OCI-LY1 (cell line): Measurements from ENCODE around the gene IRF5.
A peak's percentile ranks its signal among the peaks of the same experiment; 100 is the strongest.

Experiments
- H2AFZ ChIP-seq: fragments of 200-600 bp; sonication (generic), shearing (Covaris generic); 2 replicates; pipeline ENCODE4 v1.6.0; 2014; ENCODE audit warnings: antibody characterized with exemption, mild to moderate bottlenecking, low read length
- H3F3A ChIP-seq: fragments of 200-600 bp; sonication (generic), shearing (Covaris generic); 2 replicates; pipeline ENCODE4 v1.6.0; 2014; ENCODE audit warnings: mild to moderate bottlenecking, antibody characterized with exemption, low read length, moderate library complexity; ENCODE audit not compliant: insufficient read depth
- H3K27ac ChIP-seq: fragments of 200-600 bp; sonication (generic); 2 replicates; pipeline ENCODE4 v1.5.1; 2014; ENCODE audit warnings: low read length, mixed run types, mild to moderate bottlenecking, low read depth; ENCODE audit not compliant: poor library complexity, severe bottlenecking
- H3K27me3 ChIP-seq: fragments of 200-600 bp; sonication (generic); 2 replicates; pipeline ENCODE4 v1.6.0; 2014; ENCODE audit warnings: antibody characterized with exemption, mild to moderate bottlenecking, low read length, moderate library complexity; ENCODE audit not compliant: insufficient read depth
- H3K36me3 ChIP-seq: fragments of 200-600 bp; sonication (generic); 2 replicates; pipeline ENCODE4 v1.6.1; 2014; ENCODE audit warnings: mild to moderate bottlenecking, antibody characterized with exemption, low read length, moderate library complexity, mixed read lengths; ENCODE audit not compliant: insufficient read depth
- H3K4me1 ChIP-seq: fragments of 200-600 bp; sonication (generic); 2 replicates; pipeline ENCODE4 v1.5.1; 2014; ENCODE audit warnings: mild to moderate bottlenecking, low read length, moderate library complexity; ENCODE audit not compliant: insufficient read depth, severe bottlenecking
- H3K4me2 ChIP-seq: fragments of 200-600 bp; sonication (generic), shearing (Covaris generic); 2 replicates; pipeline ENCODE4 v1.6.1; 2014; ENCODE audit warnings: low read length
- H3K4me3 ChIP-seq: fragments of 200-600 bp; sonication (generic); 2 replicates; pipeline ENCODE4 v1.5.1; 2014; ENCODE audit warnings: low read length, low read depth, mild to moderate bottlenecking, mixed read lengths; ENCODE audit not compliant: poor library complexity, severe bottlenecking
- H3K79me2 ChIP-seq: fragments of 200-600 bp; shearing (Covaris generic); 2 replicates; pipeline ENCODE4 v1.6.1; 2016; ENCODE audit warnings: mixed run types, low read length, mixed read lengths; ENCODE audit not compliant: insufficient read depth
- H3K9ac ChIP-seq: fragments of 200-600 bp; sonication (generic), shearing (Covaris generic); 2 replicates; pipeline ENCODE4 v1.6.1; 2014; ENCODE audit warnings: mild to moderate bottlenecking, low read length, mixed read lengths
- H3K9me2 ChIP-seq: fragments of 200-600 bp; sonication (generic), shearing (Covaris generic); 2 replicates; pipeline ENCODE4 v1.6.1; 2014; ENCODE audit warnings: low read depth, mild to moderate bottlenecking, low read length, mixed read lengths
- H3K9me3 ChIP-seq: fragments of 200-600 bp; shearing (Covaris generic); 2 replicates; pipeline ENCODE4 v1.6.1; 2014; ENCODE audit warnings: low read length, mixed read lengths
- H4K20me1 ChIP-seq: fragments of 200-600 bp; sonication (generic), shearing (Covaris generic); 2 replicates; pipeline ENCODE4 v1.6.0; 2016; ENCODE audit warnings: mild to moderate bottlenecking, low read length; ENCODE audit not compliant: insufficient read depth
- EZH2 ChIP-seq: fragments of 200-600 bp; sonication (generic), shearing (Covaris generic); IDR thresholded peaks from 2 replicates; pipeline ENCODE4 v1.8.0; 2017; ENCODE audit warnings: borderline replicate concordance, mixed run types, mild to moderate bottlenecking, antibody characterized with exemption, low read length, moderate library complexity, mixed read lengths
- TF ChIP-seq, protein P1 (sequence below): fragments of 200-600 bp; sonication (generic), shearing (Covaris generic); IDR thresholded peaks from 2 replicates; pipeline ENCODE4 v1.5.1; 2017; ENCODE audit warnings: mild to moderate bottlenecking, antibody characterized with exemption, low read length, moderate library complexity, mixed read lengths

IRF5 gene

DNA sequence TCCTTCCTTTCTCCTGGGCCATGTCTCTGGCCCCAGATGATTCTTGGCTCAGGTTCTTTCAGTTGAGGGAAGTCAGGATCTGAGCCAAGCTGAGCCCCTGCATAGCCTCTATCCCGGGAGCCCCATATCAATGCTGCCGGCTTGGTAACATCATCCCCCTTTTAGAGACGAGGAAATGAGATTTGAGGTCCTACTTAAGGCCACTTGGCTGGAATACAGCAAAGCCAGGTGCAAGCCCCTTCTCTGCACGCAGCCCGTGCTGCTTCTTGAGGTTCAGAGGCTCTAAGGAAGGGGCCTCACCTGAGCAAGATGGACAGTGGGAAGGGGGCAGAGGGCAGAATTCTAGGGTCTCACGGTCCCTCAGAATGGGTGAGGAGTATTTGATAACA is 2.4 kb upstream of the IRF5 start:
- no peaks in the 10 kb centered on the region for H3K79me2 ChIP-seq
- 0 out of 2 replicates have a peak, but pooled peaks cover 16% of the 10 kb centered on the region for H3K27me3 ChIP-seq
- H3K27ac ChIP-seq: no peak overlapping the region

DNA sequence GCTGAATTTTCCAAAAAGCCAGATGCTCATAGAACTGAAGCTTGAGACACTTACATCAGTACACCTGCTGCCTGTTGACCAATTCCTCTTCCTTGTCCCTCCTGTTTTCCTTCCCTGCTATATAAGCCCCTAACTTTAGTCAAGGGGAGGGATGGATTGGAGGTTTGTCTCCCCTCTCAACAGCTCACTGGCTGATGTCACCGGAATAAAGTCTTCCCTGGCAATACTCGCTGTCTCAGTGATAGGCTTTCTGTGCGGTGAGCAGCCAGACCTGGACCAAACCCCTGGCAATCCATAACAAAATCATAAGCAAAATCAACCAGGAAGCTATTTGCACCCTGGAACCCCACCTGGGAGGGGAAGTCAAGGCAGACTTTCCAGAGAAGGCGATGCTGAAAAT is 929 bp upstream of the IRF5 start:
- Histone ChIP-seq H3K9ac (no peak overlapping the region), H3K27me3 (0 out of 2 replicates have a peak, but pooled peaks cover 13% of the 10 kb centered on the region), H3K9me2 (no peaks in the 10 kb centered on the region), H3F3A (no peaks in the 10 kb centered on the region), H3K9me3 (no peaks in the 10 kb centered on the region), H3K27ac (no peak overlapping the region), H3K4me3 (no peak overlapping the region), H2AFZ (no peak overlapping the region), H4K20me1 (no peaks in the 10 kb centered on the region), H3K4me2 (no peak overlapping the region), H3K79me2 (no peaks in the 10 kb centered on the region), H3K4me1 (peaks cover 50% of the 10 kb centered on the region), H3K36me3 (no peaks in the 10 kb centered on the region)
- no peak for TF ChIP-seq EZH2

More for the DNA sequence above, 2.4 kb upstream of the IRF5 start:
- Histone ChIP-seq H3K4me2 (no peak overlapping the region), H3K9me2 (no peaks in the 10 kb centered on the region), H3K36me3 (no peaks in the 10 kb centered on the region), H2AFZ (no peak overlapping the region), H3K4me3 (no peak overlapping the region), H3K9ac (no peak overlapping the region), H3K4me1 (peaks cover 36% of the 10 kb centered on the region), H3K9me3 (no peaks in the 10 kb centered on the region), H4K20me1 (no peaks in the 10 kb centered on the region), H3F3A (no peaks in the 10 kb centered on the region)
- TF ChIP-seq, protein P1, sequence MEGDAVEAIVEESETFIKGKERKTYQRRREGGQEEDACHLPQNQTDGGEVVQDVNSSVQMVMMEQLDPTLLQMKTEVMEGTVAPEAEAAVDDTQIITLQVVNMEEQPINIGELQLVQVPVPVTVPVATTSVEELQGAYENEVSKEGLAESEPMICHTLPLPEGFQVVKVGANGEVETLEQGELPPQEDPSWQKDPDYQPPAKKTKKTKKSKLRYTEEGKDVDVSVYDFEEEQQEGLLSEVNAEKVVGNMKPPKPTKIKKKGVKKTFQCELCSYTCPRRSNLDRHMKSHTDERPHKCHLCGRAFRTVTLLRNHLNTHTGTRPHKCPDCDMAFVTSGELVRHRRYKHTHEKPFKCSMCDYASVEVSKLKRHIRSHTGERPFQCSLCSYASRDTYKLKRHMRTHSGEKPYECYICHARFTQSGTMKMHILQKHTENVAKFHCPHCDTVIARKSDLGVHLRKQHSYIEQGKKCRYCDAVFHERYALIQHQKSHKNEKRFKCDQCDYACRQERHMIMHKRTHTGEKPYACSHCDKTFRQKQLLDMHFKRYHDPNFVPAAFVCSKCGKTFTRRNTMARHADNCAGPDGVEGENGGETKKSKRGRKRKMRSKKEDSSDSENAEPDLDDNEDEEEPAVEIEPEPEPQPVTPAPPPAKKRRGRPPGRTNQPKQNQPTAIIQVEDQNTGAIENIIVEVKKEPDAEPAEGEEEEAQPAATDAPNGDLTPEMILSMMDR: no peak
- no peak for TF ChIP-seq EZH2

DNA sequence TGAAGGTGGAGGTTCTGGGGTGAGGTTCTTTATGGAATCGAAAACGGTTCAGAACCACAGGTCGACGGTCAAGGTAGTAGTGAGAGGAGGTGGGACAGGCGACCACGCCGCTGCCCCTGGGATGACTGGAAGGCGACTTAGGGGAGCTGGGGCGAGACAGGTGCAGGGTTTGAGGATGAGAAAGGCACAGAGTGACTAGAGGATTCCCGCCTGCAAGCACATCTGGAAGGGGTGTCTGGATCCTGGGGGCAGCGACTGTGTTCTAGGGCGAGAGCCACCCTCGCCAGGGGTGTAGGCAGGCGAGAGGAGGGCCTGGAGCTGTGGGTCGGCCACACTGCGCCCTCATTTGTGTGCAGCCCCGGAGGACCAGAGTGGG is 468 bp upstream of the IRF5 start:
- TF ChIP-seq, protein P1: no peak
- TF ChIP-seq EZH2: no peak
- Histone ChIP-seq H3K4me3 (peak overlapping the region; percentile 66), H3K27me3 (0 out of 2 replicates have a peak, but pooled peaks cover 10% of the 10 kb centered on the region), H3K4me1 (peaks cover 50% of the 10 kb centered on the region), H3K9me3 (no peaks in the 10 kb centered on the region), H2AFZ (no peak overlapping the region), H3K4me2 (peak overlapping the region; percentile 76), H3K9ac (peak overlapping the region; percentile 55; the same call in 1 of the 2 replicates), H3K79me2 (no peaks in the 10 kb centered on the region), H3K9me2 (no peaks in the 10 kb centered on the region), H3K27ac (no peak overlapping the region), H4K20me1 (no peaks in the 10 kb centered on the region), H3K36me3 (no peaks in the 10 kb centered on the region), H3F3A (no peaks in the 10 kb centered on the region)

DNA sequence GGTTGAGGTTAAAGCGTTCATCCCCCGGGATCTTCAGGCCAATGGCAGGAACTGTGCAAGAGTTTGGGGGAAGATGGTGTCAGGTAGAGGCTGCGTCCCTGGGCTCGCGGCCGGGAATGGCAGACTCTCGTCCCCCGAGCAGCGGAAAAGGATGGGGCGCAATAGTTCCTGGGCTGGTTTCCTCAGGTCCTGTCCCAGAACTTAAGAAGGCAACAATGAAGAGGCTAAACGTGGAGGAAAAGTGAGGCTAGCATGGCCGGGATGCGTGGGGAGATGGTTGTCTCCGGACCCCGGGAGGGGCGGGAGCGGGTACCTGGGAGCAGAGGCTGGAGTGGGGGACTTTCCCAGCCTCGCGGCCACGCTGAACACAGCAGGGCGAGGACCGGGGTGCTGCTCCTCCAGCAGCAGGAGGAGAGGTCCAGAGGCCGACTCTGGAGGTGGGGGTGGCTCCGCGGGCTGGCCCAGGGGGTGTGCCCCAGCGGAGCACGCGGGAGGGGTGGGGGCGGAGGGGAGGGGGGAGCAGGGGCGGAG is 882 bp downstream of the IRF5 start:
- no peak overlapping the region for H3K27ac ChIP-seq

More for the DNA sequence above, 882 bp downstream of the IRF5 start:
- Histone ChIP-seq H4K20me1 (no peaks in the 10 kb centered on the region), H3K4me2 (peak overlapping the region; percentile 76), H3F3A (no peaks in the 10 kb centered on the region), H3K36me3 (no peaks in the 10 kb centered on the region), H3K4me1 (peaks cover 42% of the 10 kb centered on the region), H3K9ac (peak overlapping the region; percentile 55), H3K4me3 (peak overlapping the region; percentile 66), H3K79me2 (no peaks in the 10 kb centered on the region), H3K9me2 (no peaks in the 10 kb centered on the region), H3K27me3 (0 out of 2 replicates have a peak, but pooled peaks cover 10% of the 10 kb centered on the region), H3K9me3 (no peaks in the 10 kb centered on the region), H2AFZ (no peak overlapping the region)
- no peak for TF ChIP-seq EZH2
- TF ChIP-seq, protein P1: no peak
